ENCODE results near the gene PHLDB1.
"Not testable (repeated sequence)": the region's sequence is repeated elsewhere in the genome, so short reads cannot be mapped to it uniquely, and the experiment has no call there.

The PHLDB1 gene

GRCh38 chr11:118594984-118595383 lies 12.4 kb upstream of the PHLDB1 start:
- not testable (repeated sequence) for ATAC-seq, H3K27me3 Mint-ChIP-seq, H3K27ac Mint-ChIP-seq, H3K4me3 Mint-ChIP-seq, H3K9me3 Mint-ChIP-seq, DNase-seq
- H3K4me1 Mint-ChIP-seq: peaks cover 14% of the 10 kb centered on the region
- peaks cover 41% of the 10 kb centered on the region for H3K36me3 Mint-ChIP-seq (ENCODE audit: low read depth)

DNA sequence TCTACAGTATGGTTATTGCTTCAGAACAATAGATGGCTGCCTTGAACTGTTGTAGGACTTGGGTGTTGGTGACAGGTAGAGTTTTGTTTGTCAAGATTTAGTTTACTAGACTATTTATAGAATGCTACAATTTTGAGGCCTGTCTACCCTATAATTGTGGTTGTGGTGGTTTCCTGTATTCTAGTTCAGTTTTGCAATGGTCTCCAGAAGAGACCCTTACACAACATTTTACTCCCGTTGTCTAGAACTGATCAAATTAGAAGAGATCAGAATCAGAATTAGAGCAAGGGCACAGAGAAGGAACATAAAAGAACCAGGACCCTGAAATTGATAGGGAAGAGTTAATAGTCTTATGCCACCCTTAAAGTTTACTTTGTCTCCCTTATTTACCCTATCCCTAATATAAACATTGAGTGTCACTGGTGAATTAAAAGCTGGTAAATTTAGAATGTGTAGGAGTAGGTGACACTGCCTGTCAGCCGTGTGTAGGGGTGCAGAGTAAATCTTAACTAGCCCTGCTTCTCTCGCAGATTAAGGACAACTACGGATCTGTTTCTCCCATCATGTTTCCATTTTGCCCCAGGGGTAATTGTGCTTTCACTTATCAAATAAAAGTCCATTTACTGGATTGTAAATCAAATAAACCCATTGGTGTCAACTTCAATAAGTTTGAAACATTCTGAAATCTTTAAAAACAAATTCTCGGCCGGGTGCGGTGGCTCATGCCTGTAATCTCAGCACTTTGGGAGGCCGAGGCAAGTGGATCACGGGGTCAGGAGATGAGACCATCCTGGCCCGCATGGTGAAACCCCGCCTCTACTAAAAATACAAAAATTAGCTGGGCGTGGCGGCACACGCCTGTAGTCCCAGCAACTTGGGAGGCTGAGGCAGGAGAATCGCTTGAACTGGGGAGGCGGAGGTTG lies 10.9 kb upstream of the PHLDB1 start:
- H3K9me3 Mint-ChIP-seq: no peaks in the 10 kb centered on the region
- H3K4me1 Mint-ChIP-seq: peaks cover 14% of the 10 kb centered on the region
- H3K36me3 Mint-ChIP-seq (ENCODE audit: low read depth): peaks cover 45% of the 10 kb centered on the region
- no peak overlapping the region for H3K27ac Mint-ChIP-seq
- DNase-seq: no peak
- no peak overlapping the region for H3K4me3 Mint-ChIP-seq
- ATAC-seq: no peak
- H3K27me3 Mint-ChIP-seq: no peaks in the 10 kb centered on the region

DNA sequence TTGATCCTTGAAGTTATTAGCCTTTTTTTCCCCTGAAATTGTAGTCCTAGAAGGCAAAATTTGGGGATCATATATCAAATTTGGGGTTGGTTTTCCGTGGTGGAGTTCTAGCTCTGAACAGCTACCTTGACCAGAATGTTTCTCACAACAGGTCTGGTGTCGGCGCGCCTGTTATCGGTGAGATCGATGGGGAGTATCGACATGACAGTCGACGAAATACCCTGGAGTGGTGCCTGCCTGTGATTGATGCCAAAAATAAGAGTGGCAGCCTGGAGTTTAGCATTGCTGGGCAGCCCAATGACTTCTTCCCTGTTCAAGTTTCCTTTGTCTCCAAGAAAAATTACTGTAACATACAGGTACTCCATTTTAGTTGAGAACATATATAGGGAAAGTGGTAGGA lies 9.9 kb upstream of the PHLDB1 start:
- peaks cover 14% of the 10 kb centered on the region for H3K4me1 Mint-ChIP-seq

GRCh38 chr11:118602331-118602730 lies 5.1 kb upstream of the PHLDB1 start:
- H3K36me3 Mint-ChIP-seq (ENCODE audit: low read depth): peaks cover 31% of the 10 kb centered on the region
- H3K9me3 Mint-ChIP-seq: no peaks in the 10 kb centered on the region
- DNase-seq: no peak
- peaks cover 5% of the 10 kb centered on the region for H3K27me3 Mint-ChIP-seq
- H3K4me3 Mint-ChIP-seq: no peak overlapping the region
- peaks cover 4% of the 10 kb centered on the region for H3K4me1 Mint-ChIP-seq
- no peak for ATAC-seq
- peak overlapping the region; percentile 24 for H3K27ac Mint-ChIP-seq

More for the DNA sequence above, 9.9 kb upstream of the PHLDB1 start:
- DNase-seq (no peak), ATAC-seq (no peak)
- H3K9me3 Mint-ChIP-seq: no peaks in the 10 kb centered on the region
- no peaks in the 10 kb centered on the region for H3K27me3 Mint-ChIP-seq
- H3K4me3 Mint-ChIP-seq: no peak overlapping the region
- peaks cover 52% of the 10 kb centered on the region for H3K36me3 Mint-ChIP-seq (ENCODE audit: low read depth)
- no peak overlapping the region for H3K27ac Mint-ChIP-seq

- not testable (repeated sequence) for H3K9me3 Mint-ChIP-seq, H3K27me3 Mint-ChIP-seq, H3K4me3 Mint-ChIP-seq, DNase-seq, H3K4me1 Mint-ChIP-seq, H3K27ac Mint-ChIP-seq, ATAC-seq
- H3K36me3 Mint-ChIP-seq (ENCODE audit: low read depth): peaks cover 24% of the 10 kb centered on the region
Measured at GRCh38 chr11:118603709-118604108, 3.7 kb upstream of the PHLDB1 start.

GRCh38 chr11:118604566-118604965 lies 2.8 kb upstream of the PHLDB1 start:
- Mint-ChIP-seq H3K9me3 (no peaks in the 10 kb centered on the region), H3K4me3 (no peak overlapping the region), H3K4me1 (peaks cover 17% of the 10 kb centered on the region), H3K27me3 (peaks cover 13% of the 10 kb centered on the region), H3K36me3 (ENCODE audit: low read depth) (peaks cover 20% of the 10 kb centered on the region), H3K27ac (no peak overlapping the region)
- DNase-seq (no peak), ATAC-seq (no peak)

DNA sequence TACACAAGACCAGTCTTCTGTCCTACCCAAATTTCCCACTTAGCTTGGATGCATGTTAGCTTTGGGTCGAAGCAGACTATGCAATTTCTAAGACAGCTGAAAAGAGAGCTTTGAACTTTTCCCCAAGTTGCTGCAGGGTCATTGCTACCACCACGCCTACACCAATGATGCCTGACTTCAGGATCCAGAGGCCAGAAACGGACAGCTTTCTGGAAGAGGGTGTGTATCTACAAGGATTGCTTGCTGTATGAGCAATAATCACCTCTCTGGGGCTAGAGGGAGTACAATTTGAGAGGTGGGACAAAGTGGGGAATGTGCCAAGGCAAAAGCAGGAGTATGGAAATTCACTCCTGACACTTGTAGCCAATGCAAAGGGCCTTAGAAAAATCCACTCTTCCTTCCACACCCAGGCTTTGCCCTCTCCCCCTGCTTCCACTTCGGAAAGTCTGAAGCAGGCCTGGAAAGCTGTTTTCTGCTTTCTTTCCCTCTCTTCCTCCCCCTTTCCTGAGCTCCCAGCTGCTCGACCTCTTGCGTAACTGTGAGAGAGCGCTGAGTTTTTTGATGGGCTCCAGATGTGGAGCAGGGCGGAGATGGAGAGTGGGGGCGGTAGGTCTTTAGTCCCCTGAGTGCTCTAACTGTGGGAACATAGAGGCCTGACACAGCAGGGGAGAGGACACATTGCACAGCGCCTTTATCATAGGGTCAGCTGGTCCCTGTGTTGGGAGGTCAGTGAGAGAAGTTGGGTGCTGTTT lies 2.1 kb upstream of the PHLDB1 start:
- no peak for DNase-seq
- Mint-ChIP-seq H3K4me3 (no peak overlapping the region), H3K27me3 (peaks cover 19% of the 10 kb centered on the region), H3K27ac (no peak overlapping the region), H3K9me3 (no peaks in the 10 kb centered on the region), H3K36me3 (ENCODE audit: low read depth) (peaks cover 13% of the 10 kb centered on the region), H3K4me1 (peaks cover 21% of the 10 kb centered on the region)
- no peak for ATAC-seq

DNA sequence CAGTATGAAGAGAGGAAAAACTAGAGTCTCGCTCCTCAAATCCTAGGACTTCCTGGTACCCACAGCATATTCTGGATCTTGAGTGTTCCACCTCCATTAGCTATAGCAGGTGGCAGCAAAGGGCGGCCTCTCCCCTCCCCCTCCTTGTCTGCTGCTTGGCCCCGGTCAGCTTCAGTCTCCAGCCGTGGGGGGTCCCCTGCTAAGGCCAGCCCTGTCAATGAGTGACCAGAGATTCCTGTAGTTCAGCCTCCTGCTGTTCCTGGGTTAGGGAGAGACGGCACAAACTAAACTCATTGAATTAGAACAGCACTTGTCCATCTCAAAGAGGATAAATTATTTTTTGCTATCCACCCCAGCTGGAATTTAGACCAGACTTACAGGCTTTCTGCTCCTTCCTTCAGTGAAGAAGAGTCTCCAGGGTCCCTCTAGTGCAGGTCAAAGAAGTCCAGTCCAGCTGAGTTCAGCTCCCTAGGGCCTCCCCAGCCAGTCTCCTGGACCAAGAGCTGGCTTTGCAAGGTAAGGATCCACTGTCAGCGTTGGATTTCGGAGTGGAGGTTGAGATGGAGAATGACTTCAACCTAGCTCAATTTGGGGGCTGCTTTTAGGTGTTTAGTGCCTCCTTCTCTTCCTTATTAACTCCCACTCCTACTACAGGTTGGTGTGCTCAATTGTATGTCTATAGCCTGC lies 1.1 kb upstream of the PHLDB1 start:
- DNase-seq (no peak), ATAC-seq (no peak)
- Mint-ChIP-seq H3K9me3 (no peaks in the 10 kb centered on the region), H3K4me3 (peak overlapping the region; percentile 23), H3K27ac (no peak overlapping the region), H3K27me3 (peaks cover 22% of the 10 kb centered on the region), H3K4me1 (peaks cover 24% of the 10 kb centered on the region), H3K36me3 (ENCODE audit: low read depth) (peaks cover 8% of the 10 kb centered on the region)

GRCh38 chr11:118606844-118607228 lies 579 bp upstream of the PHLDB1 start:
- peaks cover 22% of the 10 kb centered on the region for H3K27me3 Mint-ChIP-seq
- H3K36me3 Mint-ChIP-seq (ENCODE audit: low read depth): peaks cover 3% of the 10 kb centered on the region
- H3K9me3 Mint-ChIP-seq: no peaks in the 10 kb centered on the region
- DNase-seq (no peak), ATAC-seq (no peak)
- peak overlapping the region; percentile 23 for H3K4me3 Mint-ChIP-seq
- peaks cover 25% of the 10 kb centered on the region for H3K4me1 Mint-ChIP-seq
- H3K27ac Mint-ChIP-seq: no peak overlapping the region

DNA sequence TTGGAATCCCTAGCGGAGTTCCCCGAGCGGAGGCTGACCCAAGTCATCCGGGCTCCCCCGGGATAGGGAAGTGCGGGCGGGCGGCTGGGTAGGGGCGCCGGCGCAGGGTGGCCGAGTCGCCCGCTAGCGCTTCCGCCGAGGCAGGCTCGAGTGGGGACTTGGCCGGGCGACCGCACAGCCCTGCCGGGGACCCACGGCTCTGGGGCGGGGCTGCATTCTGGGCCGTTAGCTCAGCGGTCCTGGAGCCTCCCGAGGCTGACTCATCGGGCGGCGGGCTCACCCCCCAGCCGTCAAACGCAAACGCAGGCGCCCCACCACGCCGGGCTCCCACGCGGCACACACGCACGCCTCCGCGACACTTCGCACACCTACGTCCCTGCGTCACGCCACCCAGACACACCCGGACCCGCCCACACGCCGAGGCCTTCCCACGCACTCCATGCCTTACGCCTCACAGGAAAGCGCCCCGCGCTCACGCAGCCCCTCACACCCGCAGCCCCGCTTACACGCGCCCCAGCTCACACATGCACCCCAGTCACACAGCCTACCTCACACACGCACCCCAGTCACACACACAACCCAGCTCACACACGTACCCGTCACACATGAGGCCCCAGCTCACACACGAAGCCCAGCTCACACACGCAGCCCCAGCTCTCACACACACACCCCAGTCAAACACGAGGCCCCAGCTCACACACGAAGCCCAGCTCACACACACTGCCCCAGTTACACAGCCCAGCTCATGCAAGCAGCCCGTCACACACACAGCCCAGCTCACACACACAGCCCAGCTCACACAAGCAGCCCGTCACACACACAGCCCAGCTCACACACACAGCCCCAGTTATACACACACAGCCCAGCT lies 1.2 kb downstream of the PHLDB1 start:
- peaks cover 25% of the 10 kb centered on the region for H3K4me1 Mint-ChIP-seq
- no peaks in the 10 kb centered on the region for H3K36me3 Mint-ChIP-seq (ENCODE audit: low read depth)
- DNase-seq: peak; percentile 72
- H3K27me3 Mint-ChIP-seq: peaks cover 24% of the 10 kb centered on the region
- no peaks in the 10 kb centered on the region for H3K9me3 Mint-ChIP-seq
- ATAC-seq: peak; percentile 69
- H3K4me3 Mint-ChIP-seq: peak overlapping the region; percentile 76
- H3K27ac Mint-ChIP-seq: peak overlapping the region; percentile 63

- no peaks in the 10 kb centered on the region for H3K9me3 Mint-ChIP-seq
- H3K27me3 Mint-ChIP-seq: peaks cover 24% of the 10 kb centered on the region
- DNase-seq (peak; percentile 36), ATAC-seq (peak; percentile 10)
- peak overlapping the region; percentile 64 for H3K27ac Mint-ChIP-seq
- H3K4me1 Mint-ChIP-seq: peaks cover 25% of the 10 kb centered on the region
- H3K36me3 Mint-ChIP-seq (ENCODE audit: low read depth): no peaks in the 10 kb centered on the region
- H3K4me3 Mint-ChIP-seq: peak overlapping the region; percentile 76
Measured at GRCh38 chr11:118609380-118610224, 2.2 kb downstream of the PHLDB1 start.

DNA sequence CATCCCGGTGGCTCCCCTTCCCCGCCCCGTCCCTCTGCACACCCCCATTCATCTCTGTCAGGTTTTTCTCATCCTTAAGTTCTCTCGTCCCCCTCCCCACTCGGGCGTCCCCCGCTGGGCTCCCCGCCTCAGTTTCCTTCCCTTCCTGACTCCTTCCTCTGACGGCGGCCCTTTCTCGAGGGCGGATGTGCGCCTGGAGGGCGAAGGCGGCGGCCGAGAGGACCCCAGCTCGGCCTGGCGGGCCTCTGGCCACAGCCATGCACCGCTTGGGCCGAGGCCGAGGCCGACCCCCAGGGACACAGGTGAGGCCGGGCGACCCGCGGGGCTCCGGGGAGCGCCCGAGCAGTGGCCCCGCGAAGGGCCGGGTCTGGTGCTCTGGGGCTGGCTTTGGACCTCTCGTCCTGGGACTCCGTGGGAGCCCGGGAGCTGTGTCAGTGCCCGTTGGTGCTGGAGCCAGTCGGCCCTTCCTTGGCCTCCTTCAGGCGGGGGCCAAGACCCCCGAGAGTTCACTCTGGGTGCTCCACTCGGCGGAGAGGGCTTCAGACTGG lies 2.9 kb downstream of the PHLDB1 start:
- peak overlapping the region; percentile 76 for H3K4me3 Mint-ChIP-seq
- H3K27ac Mint-ChIP-seq: peak overlapping the region; percentile 64
- H3K9me3 Mint-ChIP-seq: no peaks in the 10 kb centered on the region
- H3K4me1 Mint-ChIP-seq: peaks cover 25% of the 10 kb centered on the region
- ATAC-seq: no peak
- H3K27me3 Mint-ChIP-seq: peaks cover 24% of the 10 kb centered on the region
- peak; percentile 23 for DNase-seq
- no peaks in the 10 kb centered on the region for H3K36me3 Mint-ChIP-seq (ENCODE audit: low read depth)
